Bone marrow (tissue), 2 donors: ENCODE measurements around the gene TFAP2E.

Experiments
- DNase-seq, 2 donors: peaks; one replicate each; lab custom pipeline; 2025; lab: John Stamatoyannopoulos, UW

The TFAP2E gene

DNA sequence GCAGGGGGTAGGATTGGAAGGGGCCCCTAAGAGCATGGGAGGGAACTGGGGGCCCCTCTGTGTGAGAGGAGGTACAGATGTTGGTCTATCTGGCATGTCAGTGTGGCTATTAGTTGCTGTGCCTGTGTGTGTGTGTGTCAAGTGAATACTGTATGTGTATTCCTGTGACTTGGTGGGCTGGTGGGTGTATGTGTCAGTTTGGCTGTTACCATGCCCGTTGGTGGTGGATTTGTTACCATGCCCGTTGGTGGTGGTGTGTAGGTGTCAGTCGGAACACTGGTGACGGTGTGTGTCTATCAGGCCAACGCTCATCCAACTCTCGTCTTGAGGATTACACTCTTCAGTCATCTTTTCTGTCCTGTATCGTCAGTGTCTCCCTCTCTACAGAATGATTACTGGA is 22.6 kb downstream of the TFAP2E start:
- DNase-seq, result no peak

DNA sequence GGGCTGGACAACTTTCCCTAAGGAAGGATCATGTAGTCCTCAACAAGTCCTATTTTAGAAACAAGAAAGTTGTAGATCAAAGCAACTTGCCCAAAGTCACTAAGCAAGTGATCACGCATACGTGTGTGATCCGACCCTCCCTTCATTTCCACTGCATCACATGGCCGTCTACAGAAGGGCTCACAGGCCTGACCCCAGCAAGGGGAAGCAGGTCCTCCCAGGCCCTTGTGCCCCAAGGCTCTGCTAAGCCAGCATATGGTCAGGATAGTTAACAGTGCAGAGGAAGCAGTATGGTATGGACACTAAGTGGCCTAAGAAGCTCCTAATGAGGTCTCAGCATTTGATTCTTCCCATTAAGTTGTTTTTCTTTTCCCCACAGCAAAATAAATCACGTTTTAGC is 24.8 kb downstream of the TFAP2E start:
- DNase-seq, result no peak

- no peak for DNase-seq
Observed at GRCh38 chr1:35598895-35599294, 25.8 kb downstream of the TFAP2E start.

- DNase-seq, result no peak
Observed at GRCh38 chr1:35599411-35599810, 26.3 kb downstream of the TFAP2E start.

DNA sequence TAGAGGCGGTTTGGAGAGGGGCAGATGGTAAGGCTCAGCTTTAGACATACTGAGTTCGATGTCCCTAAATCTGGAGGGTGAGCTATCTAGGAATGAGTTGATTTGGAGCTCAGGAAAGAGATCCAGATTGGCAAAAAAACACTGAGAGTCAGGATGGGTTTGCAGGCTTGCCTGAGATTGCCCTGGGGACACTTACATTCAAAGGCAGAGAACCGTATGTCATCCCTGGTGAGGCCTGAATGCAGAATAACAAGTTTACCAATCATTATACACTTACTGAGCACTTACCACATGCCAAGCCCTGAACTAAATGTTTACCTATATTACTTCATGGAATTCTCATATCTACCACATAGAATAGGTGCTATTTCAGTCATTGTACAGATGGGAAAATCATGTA is 27.5 kb downstream of the TFAP2E start:
- no peak for DNase-seq

GRCh38 chr1:35603468-35603867 is 30.4 kb downstream of the TFAP2E start:
- DNase-seq, result no peak

DNA sequence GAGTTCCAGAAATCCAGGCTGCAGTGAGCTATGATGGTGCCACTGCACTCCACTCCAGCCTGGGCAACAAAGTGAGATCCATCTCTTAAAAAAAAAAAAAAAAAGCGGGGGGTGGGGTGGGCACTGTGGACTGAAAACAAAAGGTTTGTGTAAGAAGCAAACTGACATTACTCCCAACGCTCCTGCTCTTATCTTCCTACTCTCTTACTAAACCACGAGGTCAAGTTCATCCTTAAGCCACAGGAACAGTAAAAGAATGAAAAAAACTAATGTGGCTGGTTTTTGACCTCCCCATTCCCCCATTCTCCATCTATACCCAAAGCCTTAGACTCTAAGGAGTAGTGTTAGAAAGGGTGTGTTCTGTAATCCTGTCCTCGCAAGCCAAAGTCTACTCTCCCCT is 30.8 kb downstream of the TFAP2E start:
- no peak for DNase-seq

GRCh38 chr1:35605071-35605866 is 32.2 kb downstream of the TFAP2E start:
- no peak for DNase-seq

- no peak for DNase-seq
Observed at GRCh38 chr1:35605867-35606182, 32.7 kb downstream of the TFAP2E start.

GRCh38 chr1:35611655-35612054 is 38.5 kb downstream of the TFAP2E start:
- no peak for DNase-seq

DNA sequence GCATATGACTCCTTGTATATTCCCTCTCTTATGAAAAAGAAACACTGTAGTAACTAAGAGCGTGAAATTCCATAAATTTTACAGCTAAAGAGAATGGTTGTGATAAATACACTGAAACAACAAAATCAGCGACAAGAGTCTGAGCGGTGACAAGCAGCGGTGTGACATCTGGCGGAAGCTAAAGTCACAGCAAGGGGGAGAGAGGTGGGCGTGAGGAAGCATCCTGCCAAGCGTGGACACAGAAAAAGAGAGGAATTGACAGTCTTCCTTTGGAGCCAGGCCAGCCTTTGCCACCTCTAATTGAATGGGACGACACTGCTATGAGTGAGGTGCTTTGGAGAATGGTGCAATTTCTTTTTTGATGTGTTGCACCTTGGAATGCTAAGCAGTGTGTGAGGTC is 42.3 kb downstream of the TFAP2E start:
- DNase-seq, result no peak

DNA sequence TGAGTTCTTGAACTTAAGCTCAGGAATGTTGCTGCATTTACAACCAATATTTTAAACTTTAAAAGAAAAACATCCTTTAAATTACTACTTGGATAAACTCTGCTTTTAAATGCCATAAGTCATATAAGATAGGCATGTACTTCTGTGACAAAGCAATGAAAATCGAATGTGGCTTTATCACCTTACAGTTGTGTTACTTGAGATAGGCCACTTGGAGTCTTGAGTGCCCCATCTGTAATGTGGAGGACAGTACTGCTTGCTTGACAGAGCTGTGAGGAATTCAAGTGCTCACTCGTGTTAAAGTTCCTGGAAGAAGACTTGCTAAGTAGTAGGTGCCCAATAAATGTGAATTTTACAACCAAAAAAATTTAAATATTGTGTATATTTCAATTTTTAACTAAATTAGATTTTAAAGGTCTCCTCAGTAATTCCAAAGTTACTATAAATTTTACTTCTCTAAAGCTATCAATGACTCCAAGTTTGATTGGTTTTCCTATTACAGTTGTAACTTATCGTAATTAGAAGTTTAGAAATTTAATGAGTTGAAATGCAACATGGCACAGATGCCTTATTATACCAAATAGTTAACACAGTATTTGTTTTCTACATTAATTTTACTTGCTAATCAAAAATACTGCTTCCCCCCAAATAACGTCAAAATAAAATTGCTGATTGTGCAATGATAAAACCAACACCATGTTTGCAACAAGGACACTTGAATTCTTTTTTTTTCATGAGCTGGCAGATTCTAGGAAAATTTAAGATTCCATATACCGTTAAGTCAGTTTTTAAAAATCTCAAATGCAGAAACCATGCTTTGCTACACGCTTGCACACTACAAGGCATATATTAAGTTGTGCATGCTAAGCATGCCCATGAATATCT is 46.4 kb downstream of the TFAP2E start:
- no peak for DNase-seq

- no peak for DNase-seq
Observed at GRCh38 chr1:35622510-35623178, 49.5 kb downstream of the TFAP2E start.

DNA sequence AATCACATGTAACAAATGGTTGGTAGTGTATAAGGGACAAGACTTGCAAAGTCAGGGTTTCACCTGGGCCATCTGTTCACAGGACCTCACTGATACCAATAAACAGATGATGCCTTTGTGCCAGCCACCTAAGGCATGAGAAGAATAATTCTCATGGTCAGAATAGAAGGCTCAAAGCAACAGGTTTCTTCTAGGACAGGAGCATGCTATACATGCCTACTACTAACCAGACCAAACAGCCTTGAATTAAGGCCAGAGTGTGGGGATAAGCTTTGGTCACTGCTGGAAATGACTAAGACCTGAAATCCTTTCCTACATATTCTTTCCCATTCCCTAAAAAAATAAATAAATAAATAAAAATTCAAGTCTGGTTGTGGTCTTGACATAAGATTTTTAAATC is 50.7 kb downstream of the TFAP2E start:
- DNase-seq, result no peak

- DNase-seq, result no peak
Observed at GRCh38 chr1:35629051-35629450, 55.9 kb downstream of the TFAP2E start.

GRCh38 chr1:35631396-35631795 is 58.3 kb downstream of the TFAP2E start:
- DNase-seq, result no peak

GRCh38 chr1:35633547-35633946 is 60.4 kb downstream of the TFAP2E start:
- no peak for DNase-seq

DNA sequence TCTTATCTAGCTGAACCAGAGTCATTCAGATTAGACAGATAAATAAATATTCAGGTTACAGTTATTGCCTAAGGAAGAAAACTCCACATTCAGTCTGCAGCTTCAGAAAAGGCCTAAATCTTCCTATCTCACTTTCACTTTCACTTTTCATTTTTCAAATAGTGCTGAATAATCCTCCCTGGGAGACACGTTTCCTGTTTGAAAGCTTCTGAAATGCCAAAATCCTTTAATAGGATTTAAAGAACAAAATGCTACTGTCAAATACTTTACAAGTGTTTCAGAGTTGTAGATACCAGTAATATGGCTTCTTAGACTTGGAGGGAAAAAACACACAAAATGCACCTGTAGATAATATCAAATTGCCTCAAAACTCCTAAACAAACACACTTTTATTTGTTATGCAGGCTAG is 64.3 kb downstream of the TFAP2E start:
- DNase-seq, result peak in 1 of 2 donors; percentile 82

- DNase-seq, result no peak
Observed at GRCh38 chr1:35640380-35641232, 67.5 kb downstream of the TFAP2E start.

GRCh38 chr1:35641233-35641866 is 68.2 kb downstream of the TFAP2E start, which contains the start of gene PSMB2:
Gene PSMB2, minus strand, starts transcription at chr1:35641526. Its CDS starts 94 bp downstream, at chr1:35641432.
- DNase-seq, result peak; percentile 87 to 89

DNA sequence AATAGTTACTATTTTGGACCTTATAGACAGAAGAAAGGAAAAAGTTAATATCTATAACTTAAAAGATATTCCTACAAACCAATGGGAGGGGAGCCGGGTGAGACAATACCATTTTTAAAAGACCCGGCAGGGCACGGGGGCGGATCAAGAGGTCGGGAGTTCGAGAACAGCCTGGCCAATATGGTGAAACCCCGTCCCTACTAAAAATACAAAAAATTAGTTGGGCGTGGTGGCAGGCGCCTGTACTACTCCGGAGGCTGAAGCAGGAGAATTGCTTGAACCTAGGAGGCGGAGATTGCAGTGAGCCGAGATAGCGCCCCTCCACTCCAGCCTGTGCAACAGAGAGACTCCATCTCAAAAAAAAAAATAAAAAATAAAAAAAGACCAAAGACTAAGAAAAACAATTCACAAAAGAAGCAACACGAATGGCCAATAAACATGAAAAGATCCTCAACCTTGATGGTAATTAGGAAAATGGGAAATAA is 69.4 kb downstream of the TFAP2E start:
- DNase-seq, result peak in 1 of 2 donors; percentile 1
